Measurements from ENCODE around the gene DHRS7C. TPM values are rescaled to one million over a fixed set of nuclear protein-coding genes. Genes with fewer than 3 reads are reported as not detected.
A peak's percentile ranks its signal among the peaks of the same experiment; 100 is the strongest.

The DHRS7C gene
- total and polyA plus RNA-seq, 2 donors (not counting 1 experiment from before 2014, with no cell fraction given) = not detected

DNA sequence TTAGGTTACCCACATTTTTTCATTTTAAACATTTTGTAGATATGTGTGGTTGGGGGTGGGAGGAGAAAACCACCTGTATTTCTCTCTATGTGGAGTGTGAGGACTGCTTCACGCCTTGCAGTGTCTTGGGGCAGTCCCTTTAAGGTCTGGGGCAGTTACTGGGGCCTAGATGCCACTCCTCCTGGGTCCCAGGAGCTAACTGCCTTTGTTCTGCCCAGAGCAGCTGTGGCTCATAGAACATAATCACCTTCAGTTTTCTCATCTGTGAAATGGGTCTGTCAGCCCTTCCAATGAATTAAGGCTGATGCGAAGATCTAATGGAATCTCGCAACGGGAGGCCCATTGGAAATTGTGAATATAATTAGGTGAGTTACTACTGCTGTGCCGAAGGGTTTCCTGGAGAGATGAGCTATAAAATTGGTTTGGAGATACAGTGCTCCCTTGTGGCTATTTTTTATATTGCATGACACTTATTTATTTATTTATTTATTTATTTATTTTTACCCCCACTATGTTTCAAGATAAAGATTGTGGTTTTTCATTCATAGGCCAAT lies 22.9 kb downstream of the DHRS7C start:
- H3K27ac Mint-ChIP-seq = no peak overlapping the region
- no peak overlapping the region for H3K4me3 Mint-ChIP-seq
- CTCF ChIA-PET = interaction anchor here (0.5 to 1.4 kb wide), 2 partner anchors 9 to 42 kb away, joined by 3 to 6 read pairs; no protein-coding TSS in a partner anchor
- H3K4me3 ChIP-seq (ENCODE audit: control extremely low read depth in 1 of 5, extremely low read depth in 1 of 5, insufficient read depth in 1 of 5, low read depth in 2 of 5, low read length in 4 of 5) = no peak overlapping the region
- WGBS (ENCODE audit: insufficient coverage) = 31% methylated on average over 3 of the region's 5 CpGs
- ATAC-seq (ENCODE audit: low read depth) (no peak), DNase-seq (peak; percentile 48)
- no peak overlapping the region for H3K9ac ChIP-seq (ENCODE audit: low read length)
- no peaks in the 10 kb centered on the region for H3K27me3 ChIP-seq (replicated peaks in 1 of 4; ENCODE audit: control extremely low read depth in 1 of 4, control insufficient read depth in 3 of 4, insufficient read depth in 4 of 4, low read length in 3 of 4)
- no peaks in the 10 kb centered on the region for H3K79me2 ChIP-seq (ENCODE audit: control insufficient read depth, insufficient read depth, low read length)
- H3K4me1 ChIP-seq (ENCODE audit: control insufficient read depth in 2 of 2, insufficient read depth in 2 of 2, low read length in 2 of 2) = no peaks in the 10 kb centered on the region
- no peaks in the 10 kb centered on the region for H3K4me1 Mint-ChIP-seq
- POLR2A ChIA-PET = no interaction called here
- H3K4me2 ChIP-seq (replicated peaks; ENCODE audit: low read depth, low read length, poor library complexity, severe bottlenecking) = no peak overlapping the region
- H3K27ac ChIP-seq (ENCODE audit: low read length in 2 of 2) = no peak overlapping the region
- H3K9me3 ChIP-seq (ENCODE audit: control extremely low read depth in 1 of 3, control insufficient read depth in 2 of 3, insufficient read depth in 1 of 3, low read length in 2 of 3) = peaks cover 0 to 5% (median 0%) of the 10 kb centered on the region in 3 donors
- intact Hi-C loops (cut with micrococcal nuclease) = no loop called here
- H3K36me3 ChIP-seq (replicated peaks in 1 of 2; ENCODE audit: control extremely low read depth in 1 of 2, control insufficient read depth in 1 of 2, extremely low read depth in 1 of 2, insufficient read depth in 2 of 2, low read length in 1 of 2) = no peaks in the 10 kb centered on the region
- H3K27me3 Mint-ChIP-seq = peaks cover 17% of the 10 kb centered on the region
- H2AFZ ChIP-seq (ENCODE audit: insufficient read depth, low read depth, low read length, poor library complexity, severe bottlenecking) = no peak overlapping the region
- TF ChIP-seq EZH2 (IDR thresholded peaks at IDR 0.05; ENCODE audit: borderline replicate concordance, insufficient read depth, low read depth, low read length, poor library complexity, severe bottlenecking) = no peak
- TF ChIP-seq, protein P1, sequence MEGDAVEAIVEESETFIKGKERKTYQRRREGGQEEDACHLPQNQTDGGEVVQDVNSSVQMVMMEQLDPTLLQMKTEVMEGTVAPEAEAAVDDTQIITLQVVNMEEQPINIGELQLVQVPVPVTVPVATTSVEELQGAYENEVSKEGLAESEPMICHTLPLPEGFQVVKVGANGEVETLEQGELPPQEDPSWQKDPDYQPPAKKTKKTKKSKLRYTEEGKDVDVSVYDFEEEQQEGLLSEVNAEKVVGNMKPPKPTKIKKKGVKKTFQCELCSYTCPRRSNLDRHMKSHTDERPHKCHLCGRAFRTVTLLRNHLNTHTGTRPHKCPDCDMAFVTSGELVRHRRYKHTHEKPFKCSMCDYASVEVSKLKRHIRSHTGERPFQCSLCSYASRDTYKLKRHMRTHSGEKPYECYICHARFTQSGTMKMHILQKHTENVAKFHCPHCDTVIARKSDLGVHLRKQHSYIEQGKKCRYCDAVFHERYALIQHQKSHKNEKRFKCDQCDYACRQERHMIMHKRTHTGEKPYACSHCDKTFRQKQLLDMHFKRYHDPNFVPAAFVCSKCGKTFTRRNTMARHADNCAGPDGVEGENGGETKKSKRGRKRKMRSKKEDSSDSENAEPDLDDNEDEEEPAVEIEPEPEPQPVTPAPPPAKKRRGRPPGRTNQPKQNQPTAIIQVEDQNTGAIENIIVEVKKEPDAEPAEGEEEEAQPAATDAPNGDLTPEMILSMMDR (IDR thresholded peaks at IDR 0.05) = peak; percentile 67
- H3K9me3 Mint-ChIP-seq (ENCODE audit: insufficient read depth) = no peaks in the 10 kb centered on the region
- H4K20me1 ChIP-seq (ENCODE audit: control insufficient read depth, insufficient read depth, low read length, poor library complexity, severe bottlenecking) = no peaks in the 10 kb centered on the region

DNA sequence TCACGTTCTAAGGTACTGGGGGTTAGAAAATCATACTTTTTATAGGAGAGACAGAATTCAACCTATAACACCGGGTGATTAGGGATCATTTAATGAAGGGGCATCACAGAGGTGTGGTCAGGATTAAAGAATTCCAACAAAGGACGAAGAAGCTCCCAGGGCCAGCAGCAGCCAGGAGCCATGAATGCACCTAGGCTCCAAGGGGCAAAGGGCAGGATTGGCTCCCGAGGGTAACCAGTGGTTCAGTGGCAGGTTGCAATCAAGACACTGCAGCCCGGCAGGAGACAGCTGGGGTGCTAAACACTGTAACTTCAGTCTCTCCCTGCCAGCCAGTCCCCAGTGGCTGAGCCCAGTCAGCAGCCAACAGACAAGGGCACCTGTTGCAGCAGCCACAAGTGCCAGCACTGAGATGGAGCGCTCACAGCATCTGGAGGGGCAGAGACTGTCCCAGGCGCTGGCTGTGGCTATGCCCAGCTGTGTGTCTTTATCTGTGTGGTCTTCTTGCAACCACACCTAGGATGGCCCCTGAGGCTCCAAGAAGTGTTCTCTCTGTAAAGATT lies 23.9 kb downstream of the DHRS7C start:
- no peaks in the 10 kb centered on the region for H3K4me1 ChIP-seq (ENCODE audit: control insufficient read depth in 2 of 2, insufficient read depth in 2 of 2, low read length in 2 of 2)
- H4K20me1 ChIP-seq (ENCODE audit: control insufficient read depth, insufficient read depth, low read length, poor library complexity, severe bottlenecking) = no peaks in the 10 kb centered on the region
- intact Hi-C loops (cut with micrococcal nuclease) = no loop called here
- H2AFZ ChIP-seq (ENCODE audit: insufficient read depth, low read depth, low read length, poor library complexity, severe bottlenecking) = no peak overlapping the region
- H3K27ac ChIP-seq (ENCODE audit: low read length in 2 of 2) = no peak overlapping the region
- H3K27me3 ChIP-seq (replicated peaks in 1 of 4; ENCODE audit: control extremely low read depth in 1 of 4, control insufficient read depth in 3 of 4, insufficient read depth in 4 of 4, low read length in 3 of 4) = no peaks in the 10 kb centered on the region
- no peak overlapping the region for H3K4me3 ChIP-seq (ENCODE audit: control extremely low read depth in 1 of 5, extremely low read depth in 1 of 5, insufficient read depth in 1 of 5, low read depth in 2 of 5, low read length in 4 of 5)
- CTCF ChIA-PET = interaction anchor here (1.4 kb wide), 1 partner anchor 9 kb away, joined by 6 read pairs; no protein-coding TSS in a partner anchor
- no peak overlapping the region for H3K9ac ChIP-seq (ENCODE audit: low read length)
- Mint-ChIP-seq H3K4me3 (no peak overlapping the region), H3K27ac (no peak overlapping the region), H3K27me3 (peaks cover 18% of the 10 kb centered on the region), H3K4me1 (no peaks in the 10 kb centered on the region), H3K9me3 (ENCODE audit: insufficient read depth) (no peaks in the 10 kb centered on the region)
- TF ChIP-seq, protein P1 (IDR thresholded peaks at IDR 0.05) = no peak
- TF ChIP-seq EZH2 (IDR thresholded peaks at IDR 0.05; ENCODE audit: borderline replicate concordance, insufficient read depth, low read depth, low read length, poor library complexity, severe bottlenecking) = no peak
- ATAC-seq (ENCODE audit: low read depth) = no peak
- POLR2A ChIA-PET = no interaction called here
- DNase-seq = no peak
- H3K4me2 ChIP-seq (replicated peaks; ENCODE audit: low read depth, low read length, poor library complexity, severe bottlenecking) = no peak overlapping the region
- H3K36me3 ChIP-seq (replicated peaks in 1 of 2; ENCODE audit: control extremely low read depth in 1 of 2, control insufficient read depth in 1 of 2, extremely low read depth in 1 of 2, insufficient read depth in 2 of 2, low read length in 1 of 2) = no peaks in the 10 kb centered on the region
- no peaks in the 10 kb centered on the region for H3K79me2 ChIP-seq (ENCODE audit: control insufficient read depth, insufficient read depth, low read length)
- 94% methylated on average over 6 of the region's 7 CpGs for WGBS (ENCODE audit: insufficient coverage)
- H3K9me3 ChIP-seq (ENCODE audit: control extremely low read depth in 1 of 3, control insufficient read depth in 2 of 3, insufficient read depth in 1 of 3, low read length in 2 of 3) = peaks cover 0 to 5% (median 0%) of the 10 kb centered on the region in 3 donors
